HCT116 (cell line): ENCODE results near the gene MTMR12. TPM values are rescaled to one million over a fixed set of nuclear protein-coding genes. Genes with fewer than 3 reads are reported as not detected.
A peak's percentile ranks its signal among the peaks of the same experiment; 100 is the strongest.

Experiments used
- ATAC-seq: fragments of 200-7000 bp; cut with Tn5 transposase; 2 replicates; pipeline ENCODE4 v1.9.1; 2020; ENCODE audit warnings: mild to moderate bottlenecking, moderate library complexity
- BruUV-seq: library from RNA; stranded (reverse); fragments of 400-500 nt; replicated peaks from 2 replicates; lab custom pipeline; 2021; lab: Mats Ljungman, UMichigan
- CTCF ChIA-PET: fragments of 300-600 bp; sonication (Branson Sonifier 250); formaldehyde crosslinking; loops from one replicate; lab custom pipeline; 2021; ENCODE audit warnings: antibody characterized with exemption; lab: Charles Lee
- POLR2A ChIA-PET: fragments of 300-600, 350-600 bp; sonication (Branson Sonifier 250); formaldehyde crosslinking; loops from one replicate; lab custom pipeline; 2021; ENCODE audit warnings: antibody characterized with exemption; lab: Charles Lee
- RAD21 ChIA-PET, 2 experiments: fragments of 300-600 bp; sonication (Branson Sonifier 250); formaldehyde crosslinking; loops; one replicate each; lab custom pipeline; 2023; ENCODE audit warnings: low total read pairs in 2 of 2; ENCODE audit not compliant: uncharacterized antibody in 2 of 2, unreplicated experiment in 2 of 2, low non-redundant PET in 1 of 2; lab: Charles Lee
- DNase-seq: peaks from one replicate; pipeline ENCODE4 v3.0.0-alpha.2; 2010; ENCODE audit warnings: low read depth, low spot score
- H2AFZ ChIP-seq: fragments of 200-600 bp; shearing (Covaris generic), sonication (generic); 2 replicates; pipeline ENCODE4 v1.6.1; 2017; ENCODE audit warnings: low read depth, mixed run types, mixed read lengths, antibody characterized with exemption, low read length; ENCODE audit not compliant: poor library complexity, severe bottlenecking
- H3K27ac ChIP-seq: 2 replicates; pipeline ENCODE4 v1.5.1; 2012; ENCODE audit warnings: low read depth, low read length
- H3K27me3 ChIP-seq: fragments of 200-600 bp; sonication (generic); 2 replicates; pipeline ENCODE4 v1.6.1; 2016; ENCODE audit warnings: mixed run types, low read length, mixed read lengths; ENCODE audit not compliant: insufficient read depth
- H3K36me3 ChIP-seq, 2 experiments: fragments of 200-500 bp in 1 of 2; fragments of 200-600 bp in 1 of 2; sonication (Bioruptor generic) in 1 of 2; sonication (generic) in 1 of 2; 2 replicates each; pipeline versions ENCODE4 v1.5.1 to v1.6.1; 2014 to 2016; ENCODE audit warnings: low read length in 2 of 2, inconsistent platforms in 1 of 2, mixed read lengths in 1 of 2, mixed run types in 1 of 2; ENCODE audit not compliant: insufficient read depth in 2 of 2, control insufficient read depth in 1 of 2
- H3K4me1 ChIP-seq, 2 experiments: fragments of 200-600 bp in 1 of 2; sonication (generic) in 1 of 2; 2 replicates each; pipeline versions ENCODE4 v1.5.1 to v1.6.1; 2012 to 2017; ENCODE audit warnings: low read length in 2 of 2, inconsistent platforms in 1 of 2, mild to moderate bottlenecking in 1 of 2, mixed read lengths in 1 of 2, mixed run types in 1 of 2, moderate library complexity in 1 of 2; ENCODE audit not compliant: insufficient read depth in 2 of 2, control insufficient read depth in 1 of 2
- H3K4me2 ChIP-seq: fragments of 200-600 bp; sonication (generic); 2 replicates; pipeline ENCODE4 v1.6.1; 2017; ENCODE audit warnings: mixed run types, low read length, mixed read lengths
- H3K4me3 ChIP-seq, 2 experiments: fragments of 200-600 bp in 1 of 2; sonication (generic) in 1 of 2; replicated peaks in 1 of 2; 2 replicates each; pipeline ENCODE4 v1.5.1; 2011 to 2016; ENCODE audit warnings: low read length in 2 of 2, control low read depth in 1 of 2, low read depth in 1 of 2, mild to moderate bottlenecking in 1 of 2, mixed read lengths in 1 of 2, mixed run types in 1 of 2
- H3K79me2 ChIP-seq: fragments of 200-600 bp; sonication (generic); 2 replicates; pipeline ENCODE4 v1.6.1; 2017; ENCODE audit warnings: mild to moderate bottlenecking, mixed run types, low read length, moderate library complexity, mixed read lengths; ENCODE audit not compliant: insufficient read depth
- H3K9ac ChIP-seq: fragments of 200-600 bp; sonication (generic); 2 replicates; pipeline ENCODE4 v1.6.1; 2016; ENCODE audit warnings: low read length, mixed read lengths
- H3K9me2 ChIP-seq: fragments of 200-600 bp; sonication (generic), shearing (Covaris generic); 2 replicates; pipeline ENCODE4 v1.6.1; 2017; ENCODE audit warnings: mixed run types, mild to moderate bottlenecking, moderate library complexity; ENCODE audit not compliant: insufficient read depth
- H3K9me3 ChIP-seq, 2 experiments: fragments of 200-500 bp in 1 of 2; fragments of 200-600 bp in 1 of 2; sonication (Bioruptor generic) in 1 of 2; sonication (generic) in 1 of 2; 2 replicates each; pipeline ENCODE4 v1.6.1; 2014 to 2017; ENCODE audit warnings: low read length in 2 of 2, mixed read lengths in 2 of 2, inconsistent platforms in 1 of 2, low read depth in 1 of 2, mild to moderate bottlenecking in 1 of 2, mixed run types in 1 of 2, moderate library complexity in 1 of 2; ENCODE audit not compliant: control insufficient read depth in 1 of 2, insufficient read depth in 1 of 2
- H4K20me1 ChIP-seq: fragments of 200-600 bp; sonication (generic), shearing (Covaris generic); 2 replicates; pipeline ENCODE4 v1.6.1; 2017; ENCODE audit warnings: mixed run types, mild to moderate bottlenecking, moderate library complexity; ENCODE audit not compliant: insufficient read depth
- ATF3 ChIP-seq: IDR thresholded peaks from 2 replicates; pipeline ENCODE4 v1.6.1; 2012
- CBX3 ChIP-seq: IDR thresholded peaks from 2 replicates; pipeline ENCODE4 v1.6.1; 2012; ENCODE audit warnings: low read depth
- CEBPB ChIP-seq: IDR thresholded peaks from 2 replicates; pipeline ENCODE4 v1.6.1; 2012; ENCODE audit warnings: low read depth
- CTCF ChIP-seq, 3 experiments: fragments of 200-600 bp in 1 of 3; sonication (generic) in 1 of 3; IDR thresholded peaks in 2 of 3; conservative IDR thresholded peaks in 1 of 3; 2 replicates each; pipeline ENCODE4 v1.5.1; 2012 to 2017; ENCODE audit warnings: low read depth in 2 of 3, low read length in 2 of 3, antibody characterized with exemption in 1 of 3, borderline replicate concordance in 1 of 3, control low read depth in 1 of 3, mild to moderate bottlenecking in 1 of 3, mixed read lengths in 1 of 3, mixed run types in 1 of 3, moderate library complexity in 1 of 3; ENCODE audit not compliant: insufficient read depth in 1 of 3
- EGR1 ChIP-seq: IDR thresholded peaks from 2 replicates; pipeline ENCODE4 v1.6.1; 2012; ENCODE audit warnings: low read depth
- ELF1 ChIP-seq: IDR thresholded peaks from 2 replicates; pipeline ENCODE4 v1.6.1; 2012; ENCODE audit warnings: low read depth, borderline replicate concordance
- EZH2 ChIP-seq: fragments of 200-600 bp; sonication (generic); IDR thresholded peaks from 2 replicates; pipeline ENCODE4 v1.6.1; 2017; ENCODE audit warnings: antibody characterized with exemption, mixed run types
- EZH2phosphoT487 ChIP-seq: fragments of 200-600 bp; IDR thresholded peaks from 2 replicates; pipeline ENCODE4 v1.6.1; 2018; ENCODE audit warnings: antibody characterized with exemption, borderline replicate concordance
- FOSL1 ChIP-seq: IDR thresholded peaks from 2 replicates; pipeline ENCODE4 v1.6.1; 2012; ENCODE audit warnings: low read depth
- JUND ChIP-seq: IDR thresholded peaks from 2 replicates; pipeline ENCODE4 v1.6.1; 2012
- POLR2A ChIP-seq: IDR thresholded peaks from 2 replicates; pipeline ENCODE4 v1.7.0; 2011; ENCODE audit warnings: borderline replicate concordance; ENCODE audit not compliant: insufficient read depth, insufficient read length; ENCODE audit errors: extremely low read depth
- POLR2AphosphoS5 ChIP-seq: IDR thresholded peaks from 2 replicates; pipeline ENCODE4 v1.6.1; 2011; ENCODE audit warnings: mild to moderate bottlenecking, low read depth, low read length, moderate library complexity
- RAD21 ChIP-seq: IDR thresholded peaks from 2 replicates; pipeline ENCODE4 v1.6.1; 2012; ENCODE audit warnings: low read depth, mild to moderate bottlenecking
- REST ChIP-seq: IDR thresholded peaks from 2 replicates; pipeline ENCODE4 v1.6.1; 2012; ENCODE audit warnings: low read depth
- SIN3A ChIP-seq: IDR thresholded peaks from 2 replicates; pipeline ENCODE4 v1.6.1; 2012; ENCODE audit warnings: low read depth
- SRF ChIP-seq: IDR thresholded peaks from 2 replicates; pipeline ENCODE4 v1.6.1; 2012; ENCODE audit warnings: low read depth
- TCF7L2 ChIP-seq: IDR thresholded peaks from 2 replicates; pipeline ENCODE4 v1.7.0; 2011; ENCODE audit warnings: borderline replicate concordance, inconsistent platforms; ENCODE audit not compliant: insufficient read depth, insufficient read length; ENCODE audit errors: extremely low read depth
- YY1 ChIP-seq: IDR thresholded peaks from 2 replicates; pipeline ENCODE4 v1.6.1; 2011; ENCODE audit warnings: low read length, low read depth, moderate library complexity, mild to moderate bottlenecking; ENCODE audit not compliant: insufficient replicate concordance; ENCODE audit errors: extremely low read depth
- ZFX ChIP-seq: fragments of 450-650 bp; IDR thresholded peaks from 2 replicates; pipeline ENCODE4 v1.6.1; 2017
- ZNF274 ChIP-seq: fragments of 200-500 bp; sonication (Bioruptor generic); IDR thresholded peaks from 2 replicates; pipeline ENCODE4 v1.6.1; 2014; ENCODE audit warnings: mild to moderate bottlenecking, low read depth, low read length, inconsistent platforms
- intact Hi-C: fragments of 100-400 bp; cut with micrococcal nuclease; formaldehyde crosslinking; loops from 2 replicates; pipeline ENCODE4 v1.10.0; 2022
- total RNA-seq: library from RNA; stranded (reverse); gene quantifications from one replicate; pipeline ENCODE4 v1.2.1, GENCODE V29; 2021; ENCODE audit not compliant: unreplicated experiment

The MTMR12 gene
- total RNA-seq, 1 experiment from 2014 or later: 27.3 TPM

- no peak for TF ChIP-seq FOSL1
- TF ChIP-seq EZH2: no peak
- no peak for TF ChIP-seq YY1
- no peak for TF ChIP-seq JUND
- TF ChIP-seq TCF7L2: no peak
- TF ChIP-seq CEBPB: no peak
- TF ChIP-seq ZFX: no peak
- TF ChIP-seq, all 23 proteins: peak for 0
These were observed 7.3 kb upstream of the MTMR12 start (continued) for GRCh38 chr5:32319926-32320543.

GRCh38 chr5:32319392-32319791 is 6.7 kb upstream of the MTMR12 start:
- Histone ChIP-seq H4K20me1 (no peaks in the 10 kb centered on the region), H2AFZ (no peak overlapping the region), H3K9me3 (peaks cover 0 to 3% of the 10 kb centered on the region in 2 experiments; a peak in 1 of 4 replicates), H3K27ac (no peak overlapping the region), H3K36me3 (no peaks in the 10 kb centered on the region), H3K9me2 (no peaks in the 10 kb centered on the region), H3K4me2 (no peak overlapping the region), H3K4me3 (no peak overlapping the region), H3K79me2 (no peaks in the 10 kb centered on the region), H3K4me1 (no peaks in the 10 kb centered on the region), H3K9ac (no peak overlapping the region), H3K27me3 (no peaks in the 10 kb centered on the region)
- no TSS peak for BruUV-seq
- ChIA-PET CTCF (no interaction called here), RAD21 (no interaction called here), POLR2A (no interaction called here)
- TF ChIP-seq ZNF274: no peak
- no peak for TF ChIP-seq JUND
- TF ChIP-seq EZH2phosphoT487: no peak
- no peak for TF ChIP-seq SIN3A
- no peak for TF ChIP-seq EGR1
- no peak for TF ChIP-seq SRF
- TF ChIP-seq REST: no peak
- TF ChIP-seq EZH2: no peak
- no peak for TF ChIP-seq TCF7L2
- TF ChIP-seq ELF1: no peak
- no peak for TF ChIP-seq CBX3
- TF ChIP-seq POLR2A: no peak
- TF ChIP-seq ATF3: no peak
- no peak for TF ChIP-seq POLR2AphosphoS5
- TF ChIP-seq CTCF (IDR thresholded peaks at IDR 0.05 in 2 of 3, conservative IDR thresholded peaks at IDR 0.05 in 1 of 3; ENCODE audit: borderline replicate concordance in 1 of 3, insufficient read depth in 1 of 3, low read depth in 2 of 3, low read length in 2 of 3): no peak
- no peak for TF ChIP-seq RAD21
- DNase-seq (no peak), ATAC-seq (peak; percentile 31; the same call in 1 of the 2 replicates)
- intact Hi-C loops: no loop called here
